HepG2 (cell line): ENCODE results near the gene FOXS1. TPM values are rescaled to one million over a fixed set of nuclear protein-coding genes. Genes with fewer than 3 reads are reported as not detected.

Experiments used
- ADNP ChIP-seq: sonication (generic); formaldehyde crosslinking; IDR thresholded peaks from 2 replicates; pipeline ENCODE4 v1.4.0; 2020; ENCODE audit warnings: missing genetic modification reagents
- ASH2L ChIP-seq: fragments of 300-600, 200-600 bp; sonication (generic); IDR thresholded peaks from 2 replicates; pipeline ENCODE4 v1.7.0; 2017; ENCODE audit warnings: low read depth, mild to moderate bottlenecking, moderate library complexity, mixed read lengths, low read length; ENCODE audit not compliant: insufficient read length
- CSRNP1 ChIP-seq: sonication (generic); formaldehyde crosslinking; IDR thresholded peaks from 2 replicates; pipeline ENCODE4 v1.8.1; 2023; ENCODE audit warnings: mild to moderate bottlenecking, missing genetic modification reagents
- E2F1 ChIP-seq: sonication (generic); formaldehyde crosslinking; IDR thresholded peaks from 2 replicates; pipeline ENCODE4 v1.5.0; 2020; ENCODE audit warnings: missing genetic modification reagents
- HOXA7 ChIP-seq: sonication (generic); formaldehyde crosslinking; IDR thresholded peaks from 2 replicates; pipeline ENCODE4 v1.8.1; 2022; ENCODE audit warnings: mild to moderate bottlenecking, missing genetic modification reagents, moderate library complexity
- MAF1 ChIP-seq: sonication (generic); formaldehyde crosslinking; IDR thresholded peaks from 2 replicates; pipeline ENCODE4 v1.5.0; 2020; ENCODE audit warnings: missing genetic modification reagents, borderline replicate concordance
- NFKBIZ ChIP-seq: IDR thresholded peaks from 2 replicates; pipeline ENCODE4 v1.6.1; 2018; ENCODE audit warnings: missing genetic modification reagents, missing compliant biosample characterization
- PITX1 ChIP-seq: sonication (generic); formaldehyde crosslinking; IDR thresholded peaks from 2 replicates; pipeline ENCODE4 v1.5.1; 2020; ENCODE audit warnings: mild to moderate bottlenecking, missing genetic modification reagents
- POLR2G ChIP-seq: fragments of 200-400 bp; formaldehyde crosslinking; IDR thresholded peaks from 2 replicates; pipeline ENCODE4 v1.6.1; 2018; ENCODE audit warnings: mild to moderate bottlenecking, low read depth, low read length, moderate library complexity
- RXRB ChIP-seq: IDR thresholded peaks from 2 replicates; pipeline ENCODE4 v1.6.1; 2016; ENCODE audit warnings: borderline replicate concordance, missing genetic modification reagents, missing compliant biosample characterization
- SIX1 ChIP-seq: sonication (generic); formaldehyde crosslinking; IDR thresholded peaks from 2 replicates; pipeline ENCODE4 v1.4.0; 2020; ENCODE audit warnings: missing genetic modification reagents, borderline replicate concordance
- SP5 ChIP-seq: IDR thresholded peaks from 2 replicates; pipeline ENCODE4 v1.6.1; 2016; ENCODE audit warnings: low read depth, borderline replicate concordance
- SRSF4 ChIP-seq: fragments of 200-400 bp; formaldehyde crosslinking; IDR thresholded peaks from one replicate; pipeline ENCODE4 v1.6.1; 2018; ENCODE audit warnings: mild to moderate bottlenecking, low read depth, low read length, moderate library complexity; ENCODE audit not compliant: poor library complexity, severe bottlenecking
- TBL1XR1 ChIP-seq: fragments of 150-350 bp; IDR thresholded peaks from 2 replicates; pipeline ENCODE4 v1.6.1; 2014; ENCODE audit warnings: borderline replicate concordance, low read length; ENCODE audit not compliant: partially characterized antibody
- ZMAT3 ChIP-seq: sonication (generic); formaldehyde crosslinking; conservative IDR thresholded peaks from 2 replicates; pipeline ENCODE4 v1.7.0; 2021; ENCODE audit warnings: missing genetic modification reagents
- ZNF138 ChIP-seq: sonication (generic); formaldehyde crosslinking; IDR thresholded peaks from 2 replicates; pipeline ENCODE4 v1.5.0; 2020; ENCODE audit warnings: mild to moderate bottlenecking, low read depth, missing genetic modification reagents
- ZNF205 ChIP-seq: IDR thresholded peaks from 2 replicates; pipeline ENCODE4 v1.6.1; 2018; ENCODE audit warnings: missing biosample characterization, missing genetic modification reagents
- ZNF280B ChIP-seq: sonication (generic); formaldehyde crosslinking; IDR thresholded peaks from 2 replicates; pipeline ENCODE4 v1.5.0; 2020; ENCODE audit warnings: missing genetic modification reagents, mild to moderate bottlenecking, borderline replicate concordance
- ZNF484 ChIP-seq: sonication (generic); formaldehyde crosslinking; IDR thresholded peaks from 2 replicates; pipeline ENCODE4 v1.5.1; 2020; ENCODE audit warnings: mild to moderate bottlenecking, low read depth, missing genetic modification reagents, borderline replicate concordance
- ZNF547 ChIP-seq: sonication (generic); formaldehyde crosslinking; IDR thresholded peaks from 2 replicates; pipeline ENCODE4 v1.5.1; 2020; ENCODE audit warnings: mild to moderate bottlenecking, missing genetic modification reagents
- ZNF605 ChIP-seq: sonication (generic); formaldehyde crosslinking; IDR thresholded peaks from 2 replicates; pipeline ENCODE4 v1.8.0; 2022; ENCODE audit warnings: mild to moderate bottlenecking, missing genetic modification reagents
- ZNF772 ChIP-seq: sonication (generic); formaldehyde crosslinking; IDR thresholded peaks from 2 replicates; pipeline ENCODE4 v1.5.0; 2020; ENCODE audit warnings: mild to moderate bottlenecking, missing genetic modification reagents
- ZNF788 ChIP-seq: sonication (generic); formaldehyde crosslinking; IDR thresholded peaks from 2 replicates; pipeline ENCODE4 v1.5.0; 2020; ENCODE audit warnings: mild to moderate bottlenecking, missing genetic modification reagents, borderline replicate concordance
- polyA plus RNA-seq, 8 experiments: library from polyadenylated mRNA; depleted of rRNA in 3 of 8; stranded (reverse) in 7 of 8; unstranded in 1 of 8; fragments of >200 nt; fragmentation: Illumina TruSeq in 4 of 8; extraction: Trizol in 4 of 8; gene quantifications; 2 replicates each; pipeline versions ENCODE4 v1.2.1 to v1.2.3, GENCODE V29; 2011 to 2016; ENCODE audit warnings: low read depth in 4 of 8, missing spikeins in 1 of 8, mixed read lengths in 1 of 8; ENCODE audit not compliant: insufficient read depth in 1 of 8
- total RNA-seq, 5 experiments: library from RNA; depleted of rRNA; stranded (reverse); fragments of >200 nt; fragmentation: Illumina TruSeq; extraction: Trizol; gene quantifications; 2 replicates each; pipeline ENCODE4 v1.2.3, GENCODE V29; 2016; ENCODE audit warnings: low read depth in 1 of 5
- TF ChIP-seq, protein P1 (sequence below): sonication (generic); formaldehyde crosslinking; IDR thresholded peaks from 2 replicates; pipeline ENCODE4 v1.8.0; 2023; ENCODE audit warnings: mild to moderate bottlenecking, missing genetic modification reagents
- TF ChIP-seq, protein P2 (sequence below): sonication (generic); formaldehyde crosslinking; IDR thresholded peaks from 2 replicates; pipeline ENCODE4 v1.4.0; 2020; ENCODE audit warnings: missing genetic modification reagents, borderline replicate concordance

The FOXS1 gene
- total and polyA plus RNA-seq, 2 of the 13 experiments (the other 11 are each of a cell fraction or from before 2014, with no cell fraction given), result not detected

DNA sequence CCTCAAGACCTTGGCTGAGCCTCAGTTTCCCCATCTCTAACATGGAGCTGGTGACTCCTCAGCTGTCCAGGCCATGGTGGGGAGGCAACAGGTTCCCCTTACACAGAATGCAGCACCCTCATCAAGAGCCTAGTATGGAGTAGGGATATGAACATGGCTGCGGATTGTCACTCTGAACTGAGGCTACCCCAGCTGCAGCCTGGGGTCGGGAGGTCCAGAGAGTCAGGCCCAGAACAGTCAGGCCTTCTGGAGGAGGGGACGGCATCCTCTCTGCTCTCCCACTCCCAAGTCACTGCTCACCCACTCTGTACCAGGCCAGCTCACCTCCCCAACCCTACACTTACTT, 1.4 kb upstream of the FOXS1 start (continued):
- TF ChIP-seq ADNP (CRISPR knock-in tag) (no peak), SRSF4 (no peak), SP5 (CRISPR knock-in tag) (no peak), NFKBIZ (no peak), ZNF138 (CRISPR knock-in tag) (no peak), RXRB (CRISPR knock-in tag) (no peak), TBL1XR1 (no peak), ZNF788 (CRISPR knock-in tag) (no peak), E2F1 (CRISPR knock-in tag) (no peak), ZMAT3 (CRISPR knock-in tag) (no peak), ZNF280B (CRISPR knock-in tag) (no peak), PITX1 (CRISPR knock-in tag) (no peak), ZNF772 (no peak), ZNF605 (no peak), CSRNP1 (CRISPR knock-in tag) (no peak), POLR2G (no peak), ZNF547 (CRISPR knock-in tag) (no peak), ZNF205 (CRISPR knock-in tag) (no peak), SIX1 (no peak), ZNF484 (CRISPR knock-in tag) (no peak), ASH2L (no peak), MAF1 (no peak), HOXA7 (CRISPR knock-in tag) (no peak)
- TF ChIP-seq, protein P1, sequence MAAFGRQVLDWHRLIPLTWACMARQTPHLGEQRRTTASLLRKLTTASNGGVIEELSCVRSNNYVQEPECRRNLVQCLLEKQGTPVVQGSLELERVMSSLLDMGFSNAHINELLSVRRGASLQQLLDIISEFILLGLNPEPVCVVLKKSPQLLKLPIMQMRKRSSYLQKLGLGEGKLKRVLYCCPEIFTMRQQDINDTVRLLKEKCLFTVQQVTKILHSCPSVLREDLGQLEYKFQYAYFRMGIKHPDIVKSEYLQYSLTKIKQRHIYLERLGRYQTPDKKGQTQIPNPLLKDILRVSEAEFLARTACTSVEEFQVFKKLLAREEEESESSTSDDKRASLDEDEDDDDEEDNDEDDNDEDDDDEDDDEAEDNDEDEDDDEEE (CRISPR knock-in tag), result 0 out of 2 replicates have a peak, but pooled peaks have one; percentile 36
- TF ChIP-seq, protein P2, sequence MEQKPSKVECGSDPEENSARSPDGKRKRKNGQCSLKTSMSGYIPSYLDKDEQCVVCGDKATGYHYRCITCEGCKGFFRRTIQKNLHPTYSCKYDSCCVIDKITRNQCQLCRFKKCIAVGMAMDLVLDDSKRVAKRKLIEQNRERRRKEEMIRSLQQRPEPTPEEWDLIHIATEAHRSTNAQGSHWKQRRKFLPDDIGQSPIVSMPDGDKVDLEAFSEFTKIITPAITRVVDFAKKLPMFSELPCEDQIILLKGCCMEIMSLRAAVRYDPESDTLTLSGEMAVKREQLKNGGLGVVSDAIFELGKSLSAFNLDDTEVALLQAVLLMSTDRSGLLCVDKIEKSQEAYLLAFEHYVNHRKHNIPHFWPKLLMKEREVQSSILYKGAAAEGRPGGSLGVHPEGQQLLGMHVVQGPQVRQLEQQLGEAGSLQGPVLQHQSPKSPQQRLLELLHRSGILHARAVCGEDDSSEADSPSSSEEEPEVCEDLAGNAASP, result no peak
